ENCODE data around the gene ANGPTL2.

DNA sequence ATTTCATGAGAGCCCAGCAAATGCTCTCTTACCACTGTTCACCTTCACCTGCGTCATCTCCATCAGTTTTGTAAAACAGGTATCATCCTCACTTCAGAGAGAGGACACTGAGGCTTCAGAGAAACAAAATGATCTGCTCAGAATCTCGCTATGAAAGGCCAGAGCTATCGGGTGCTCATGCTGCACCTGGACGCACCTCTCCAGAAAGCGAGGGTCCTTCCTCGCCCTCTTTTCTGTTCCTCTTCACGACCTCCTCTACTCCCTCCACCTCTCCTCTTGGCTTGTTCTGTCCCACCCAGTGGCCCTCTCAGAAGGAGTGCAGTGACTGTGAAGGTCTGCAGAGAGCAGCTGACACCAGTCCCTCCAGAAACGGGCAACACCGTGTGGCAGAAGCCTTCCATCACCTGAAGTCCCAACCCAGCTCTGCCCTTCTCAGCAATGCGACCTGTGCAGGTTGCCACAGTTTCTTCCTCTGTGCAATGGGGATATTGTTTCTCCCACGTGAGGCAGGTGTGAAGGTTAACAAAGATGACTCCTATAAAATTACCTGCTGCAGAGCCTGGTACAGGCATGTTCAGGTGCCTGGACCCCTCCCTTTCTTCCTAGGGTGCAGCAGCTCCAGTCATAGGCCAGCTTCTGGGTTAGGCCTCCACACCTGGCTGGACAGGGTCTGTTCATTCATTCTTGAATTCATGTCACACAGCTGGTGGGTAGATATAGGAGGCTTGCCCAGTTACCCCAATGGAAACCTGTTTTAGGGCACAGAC, 45.3 kb upstream of the ANGPTL2 start:
- TF ChIP-seq, protein P1, sequence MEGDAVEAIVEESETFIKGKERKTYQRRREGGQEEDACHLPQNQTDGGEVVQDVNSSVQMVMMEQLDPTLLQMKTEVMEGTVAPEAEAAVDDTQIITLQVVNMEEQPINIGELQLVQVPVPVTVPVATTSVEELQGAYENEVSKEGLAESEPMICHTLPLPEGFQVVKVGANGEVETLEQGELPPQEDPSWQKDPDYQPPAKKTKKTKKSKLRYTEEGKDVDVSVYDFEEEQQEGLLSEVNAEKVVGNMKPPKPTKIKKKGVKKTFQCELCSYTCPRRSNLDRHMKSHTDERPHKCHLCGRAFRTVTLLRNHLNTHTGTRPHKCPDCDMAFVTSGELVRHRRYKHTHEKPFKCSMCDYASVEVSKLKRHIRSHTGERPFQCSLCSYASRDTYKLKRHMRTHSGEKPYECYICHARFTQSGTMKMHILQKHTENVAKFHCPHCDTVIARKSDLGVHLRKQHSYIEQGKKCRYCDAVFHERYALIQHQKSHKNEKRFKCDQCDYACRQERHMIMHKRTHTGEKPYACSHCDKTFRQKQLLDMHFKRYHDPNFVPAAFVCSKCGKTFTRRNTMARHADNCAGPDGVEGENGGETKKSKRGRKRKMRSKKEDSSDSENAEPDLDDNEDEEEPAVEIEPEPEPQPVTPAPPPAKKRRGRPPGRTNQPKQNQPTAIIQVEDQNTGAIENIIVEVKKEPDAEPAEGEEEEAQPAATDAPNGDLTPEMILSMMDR (IDR thresholded peaks at IDR 0.05; ENCODE audit: insufficient read depth, low read depth, low read length), result no peak
- no peak for TF ChIP-seq EZH2 (IDR thresholded peaks at IDR 0.05; ENCODE audit: insufficient read depth, low read length)

Data from astrocyte (in vitro differentiated cells and primary cell).